T-helper 9 cell (primary cell): ENCODE data around the gene CHST13.

Experiments used
- DNase-seq: peaks from one replicate; pipeline ENCODE4 v3.0.0-alpha.2; 2020

The CHST13 gene

GRCh38 chr3:126488185-126488584, 35.8 kb upstream of the CHST13 start:
- no peak for DNase-seq

- no peak for DNase-seq
Measured at GRCh38 chr3:126488886-126489569, 34.9 kb upstream of the CHST13 start.

- DNase-seq: no peak
Measured at GRCh38 chr3:126490619-126491018, 33.3 kb upstream of the CHST13 start.

- no peak for DNase-seq
Measured at GRCh38 chr3:126491221-126492013, 32.5 kb upstream of the CHST13 start.

GRCh38 chr3:126493051-126493450, 30.9 kb upstream of the CHST13 start:
- DNase-seq: no peak

- DNase-seq: no peak
Measured at GRCh38 chr3:126493739-126494138, 30.2 kb upstream of the CHST13 start.

GRCh38 chr3:126494204-126494969, 29.6 kb upstream of the CHST13 start:
- no peak for DNase-seq

GRCh38 chr3:126494970-126495230, 29.1 kb upstream of the CHST13 start:
- no peak for DNase-seq

- DNase-seq: no peak
Measured at GRCh38 chr3:126495786-126496185, 28.2 kb upstream of the CHST13 start.

GRCh38 chr3:126496894-126497850, 26.8 kb upstream of the CHST13 start:
- no peak for DNase-seq

- DNase-seq: no peak
Measured at GRCh38 chr3:126497956-126498355, 26.0 kb upstream of the CHST13 start.

GRCh38 chr3:126498461-126498860, 25.5 kb upstream of the CHST13 start:
- no peak for DNase-seq

- no peak for DNase-seq
Measured at GRCh38 chr3:126498929-126499328, 25.0 kb upstream of the CHST13 start.

- DNase-seq: no peak
Measured at GRCh38 chr3:126499401-126499800, 24.6 kb upstream of the CHST13 start.

GRCh38 chr3:126500016-126500415, 23.9 kb upstream of the CHST13 start:
- no peak for DNase-seq

GRCh38 chr3:126501054-126501453, 22.9 kb upstream of the CHST13 start:
- no peak for DNase-seq

GRCh38 chr3:126501736-126502135, 22.2 kb upstream of the CHST13 start:
- DNase-seq: no peak

- DNase-seq: no peak
Measured at GRCh38 chr3:126502656-126503055, 21.3 kb upstream of the CHST13 start.

GRCh38 chr3:126503701-126504100, 20.3 kb upstream of the CHST13 start:
- no peak for DNase-seq

- DNase-seq: no peak
Measured at GRCh38 chr3:126507886-126508285, 16.1 kb upstream of the CHST13 start.

- DNase-seq: no peak
Measured at GRCh38 chr3:126508564-126508964, 15.4 kb upstream of the CHST13 start.

- no peak for DNase-seq
Measured at GRCh38 chr3:126509597-126510307, 14.2 kb upstream of the CHST13 start.
